Stimulated activated naive B cell treated with anti-CD40 and anti-IgM and Interleukin-4, amounts not matched to agents 10 μg/mL and 1 μg/mL and 100 μg/mL, for 72 hours (primary cell): ENCODE data around the gene ZFP62.
A peak's percentile ranks its signal among the peaks of the same experiment; 100 is the strongest.

Experiments
- ATAC-seq, 2 donors: fragments of 150-1000 bp; cut with Tn5 transposase; replicated peaks; 2 replicates each; pipeline ENCODE4 v1.10.0; 2021; ENCODE audit warnings: moderate library complexity in 1 of 2
- DNase-seq: peaks from one replicate; pipeline ENCODE4 v3.0.0; 2021
- H3K27ac Mint-ChIP-seq: one replicate; pipeline ENCODE4 v1.8.0; 2022; ENCODE audit warnings: mild to moderate bottlenecking, mixed read lengths
- H3K27me3 Mint-ChIP-seq, 2 donors: one replicate each; pipeline ENCODE4 v1.8.0; 2022; ENCODE audit warnings: mixed read lengths in 2 of 2
- H3K36me3 Mint-ChIP-seq, 2 donors: one replicate each; pipeline ENCODE4 v1.8.0; 2022; ENCODE audit warnings: mixed read lengths in 2 of 2, mild to moderate bottlenecking in 1 of 2
- H3K4me1 Mint-ChIP-seq, 2 donors: one replicate each; pipeline ENCODE4 v1.8.0; 2022; ENCODE audit warnings: mixed read lengths in 2 of 2, mild to moderate bottlenecking in 1 of 2
- H3K4me3 Mint-ChIP-seq, 2 donors: one replicate each; pipeline ENCODE4 v1.8.0; 2022; ENCODE audit warnings: mild to moderate bottlenecking in 2 of 2, mixed read lengths in 2 of 2, moderate library complexity in 1 of 2
- H3K9me3 Mint-ChIP-seq, 2 donors: one replicate each; pipeline ENCODE4 v1.8.0; 2022; ENCODE audit warnings: mixed read lengths in 2 of 2, mild to moderate bottlenecking in 1 of 2

ZFP62 gene

DNA sequence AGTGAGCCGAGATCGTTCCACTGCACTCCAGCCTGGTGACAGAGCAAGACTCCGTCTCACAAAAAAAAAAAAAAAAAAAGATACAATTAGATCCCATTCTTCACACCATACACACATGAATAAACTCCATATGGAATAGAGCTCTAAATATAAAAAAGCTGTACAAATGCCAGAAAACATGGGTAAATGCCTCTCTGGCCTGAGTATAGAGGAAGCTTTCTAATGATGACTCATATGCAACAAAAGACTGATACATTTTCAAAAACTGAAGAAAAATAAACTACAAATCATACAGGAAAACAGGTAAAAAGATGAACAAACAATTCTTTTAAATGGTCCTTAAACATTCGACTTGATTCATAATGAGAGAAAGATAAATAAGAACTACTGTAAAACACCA is 8.6 kb downstream of the ZFP62 start:
- Mint-ChIP-seq H3K27ac (no peak overlapping the region), H3K4me1 (peaks cover 20 to 50% of the 10 kb centered on the region in 2 donors), H3K36me3 (peaks cover 75 to 82% of the 10 kb centered on the region in 2 donors), H3K4me3 (no peak overlapping the region), H3K27me3 (no peaks in the 10 kb centered on the region), H3K9me3 (peaks cover 7 to 9% of the 10 kb centered on the region in 2 donors)
- ATAC-seq (no peak), DNase-seq (no peak)

- ATAC-seq = no peak
- Mint-ChIP-seq H3K27ac (no peak overlapping the region), H3K36me3 (peaks cover 76 to 87% of the 10 kb centered on the region in 2 donors), H3K4me3 (no peak overlapping the region), H3K9me3 (peaks cover 7 to 9% of the 10 kb centered on the region in 2 donors), H3K4me1 (peaks cover 15 to 38% of the 10 kb centered on the region in 2 donors), H3K27me3 (no peaks in the 10 kb centered on the region)
- DNase-seq = no peak
Measured at GRCh38 chr5:180850434-180851078, 10.5 kb downstream of the ZFP62 start.

GRCh38 chr5:180849827-180850226 is 11.2 kb downstream of the ZFP62 start:
- ATAC-seq (no peak), DNase-seq (no peak)
- Mint-ChIP-seq H3K9me3 (peaks cover 7 to 9% of the 10 kb centered on the region in 2 donors), H3K4me1 (peaks cover 12 to 33% of the 10 kb centered on the region in 2 donors), H3K27ac (no peak overlapping the region), H3K27me3 (no peaks in the 10 kb centered on the region), H3K4me3 (no peak overlapping the region), H3K36me3 (peaks cover 73 to 84% of the 10 kb centered on the region in 2 donors)

DNA sequence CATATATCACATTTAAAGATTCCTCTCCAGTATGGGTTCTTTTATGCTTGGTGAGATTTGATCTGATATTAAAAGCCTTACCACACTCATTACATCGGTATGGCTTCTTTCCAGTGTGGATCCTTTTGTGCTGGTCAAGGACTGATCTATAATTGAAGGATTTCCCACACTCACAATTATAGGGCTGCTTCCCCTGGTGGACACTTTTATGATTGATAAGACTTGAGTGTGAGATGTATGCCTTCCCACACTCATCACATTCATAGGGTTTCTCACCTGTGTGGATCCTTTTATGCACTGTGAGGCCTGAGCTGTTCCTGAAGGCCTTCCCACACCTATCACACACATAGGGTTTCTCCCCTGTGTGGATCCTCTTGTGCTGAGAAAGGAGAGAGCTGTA is 12.2 kb downstream of the ZFP62 start:
- peaks cover 7 to 9% of the 10 kb centered on the region in 2 donors for H3K9me3 Mint-ChIP-seq
- no peaks in the 10 kb centered on the region for H3K27me3 Mint-ChIP-seq
- H3K4me3 Mint-ChIP-seq = no peak overlapping the region
- H3K4me1 Mint-ChIP-seq = peaks cover 9 to 24% of the 10 kb centered on the region in 2 donors
- DNase-seq = no peak
- ATAC-seq = no peak
- H3K27ac Mint-ChIP-seq = no peak overlapping the region
- H3K36me3 Mint-ChIP-seq = peaks cover 69 to 75% of the 10 kb centered on the region in 2 donors

DNA sequence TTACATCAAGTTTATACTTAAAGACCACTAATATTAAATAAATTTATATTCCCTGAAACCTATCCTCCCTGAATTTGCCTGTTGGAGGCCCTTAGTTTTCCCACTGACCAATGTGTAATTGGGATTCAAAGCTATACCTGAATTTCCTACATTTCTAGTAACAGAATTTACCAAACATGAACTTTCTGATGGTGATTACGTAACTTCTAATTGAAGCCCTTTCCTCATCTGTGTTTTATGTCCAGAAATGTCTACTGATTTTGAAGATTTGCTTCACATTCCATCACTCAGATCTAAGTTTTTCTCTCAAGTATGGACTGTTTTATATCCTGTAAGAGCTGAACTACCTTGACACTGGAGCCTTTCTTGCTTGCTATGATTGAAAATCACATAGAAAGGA is 12.8 kb downstream of the ZFP62 start:
- H3K4me3 Mint-ChIP-seq = no peak overlapping the region

DNA sequence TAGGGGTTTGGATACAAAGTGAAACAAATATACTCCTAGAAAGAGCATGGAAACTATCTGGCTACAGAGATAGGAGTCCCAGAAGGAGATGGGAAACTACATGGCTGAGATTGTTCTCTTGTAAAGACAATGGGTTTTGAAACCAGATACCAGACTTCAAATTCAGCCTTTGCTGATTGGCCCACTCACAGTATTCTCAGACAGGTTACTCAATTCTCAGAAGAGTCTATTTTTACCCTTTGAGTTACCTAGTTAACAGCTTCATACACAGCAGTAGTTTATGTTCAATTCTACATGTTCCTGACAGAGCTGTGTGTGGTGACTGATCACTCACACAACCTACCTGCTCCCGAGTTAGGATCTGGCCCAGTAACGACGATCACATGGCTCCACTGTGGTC is 14.1 kb downstream of the ZFP62 start:
- peaks cover 62 to 70% of the 10 kb centered on the region in 2 donors for H3K36me3 Mint-ChIP-seq
- peaks cover 9 to 11% of the 10 kb centered on the region in 2 donors for H3K9me3 Mint-ChIP-seq
- peaks cover 3 to 15% of the 10 kb centered on the region in 2 donors for H3K4me1 Mint-ChIP-seq
- no peak overlapping the region for H3K27ac Mint-ChIP-seq
- H3K27me3 Mint-ChIP-seq = no peaks in the 10 kb centered on the region
- no peak overlapping the region for H3K4me3 Mint-ChIP-seq
- DNase-seq (no peak), ATAC-seq (no peak)

More for the DNA sequence above, 12.8 kb downstream of the ZFP62 start:
- H3K9me3 Mint-ChIP-seq = peaks cover 7 to 9% of the 10 kb centered on the region in 2 donors
- DNase-seq (no peak), ATAC-seq (no peak)
- H3K27me3 Mint-ChIP-seq = no peaks in the 10 kb centered on the region
- H3K27ac Mint-ChIP-seq = no peak overlapping the region
- H3K36me3 Mint-ChIP-seq = peaks cover 65 to 72% of the 10 kb centered on the region in 2 donors
- H3K4me1 Mint-ChIP-seq = peaks cover 7 to 18% of the 10 kb centered on the region in 2 donors

DNA sequence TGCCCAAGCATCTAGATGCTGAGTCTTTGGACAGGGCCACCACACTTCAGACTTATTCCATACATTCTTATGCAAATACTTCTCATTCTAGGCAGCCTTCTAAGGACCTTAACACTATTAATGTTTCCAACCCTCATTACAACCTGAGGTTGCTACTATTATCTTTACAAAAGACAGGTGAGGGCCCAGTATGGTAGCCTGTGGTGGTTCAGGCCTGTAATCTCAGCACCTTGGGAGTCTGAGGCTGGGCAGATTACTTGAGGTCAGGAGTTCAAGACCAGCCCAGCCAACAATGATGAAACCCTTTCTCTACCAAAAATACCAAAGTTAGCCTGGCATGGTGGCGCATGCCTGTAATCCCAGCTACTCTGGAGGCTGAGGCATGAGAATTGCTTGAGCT is 16.2 kb downstream of the ZFP62 start:
- H3K9me3 Mint-ChIP-seq = peaks cover 4 to 7% of the 10 kb centered on the region in 2 donors
- no peak overlapping the region for H3K27ac Mint-ChIP-seq

GRCh38 chr5:180844432-180844831 is 16.6 kb downstream of the ZFP62 start:
- Mint-ChIP-seq H3K27ac (no peak overlapping the region), H3K36me3 (peaks cover 50 to 65% of the 10 kb centered on the region in 2 donors), H3K27me3 (no peaks in the 10 kb centered on the region), H3K4me3 (no peak overlapping the region), H3K4me1 (peaks cover 3 to 19% of the 10 kb centered on the region in 2 donors), H3K9me3 (peaks cover 4 to 7% of the 10 kb centered on the region in 2 donors)
- DNase-seq = no peak
- ATAC-seq = no peak

More for the DNA sequence above, 16.2 kb downstream of the ZFP62 start:
- ATAC-seq (no peak), DNase-seq (no peak)
- Mint-ChIP-seq H3K27me3 (no peaks in the 10 kb centered on the region), H3K4me1 (peaks cover 3 to 19% of the 10 kb centered on the region in 2 donors), H3K4me3 (no peak overlapping the region), H3K36me3 (peaks cover 52 to 65% of the 10 kb centered on the region in 2 donors)

DNA sequence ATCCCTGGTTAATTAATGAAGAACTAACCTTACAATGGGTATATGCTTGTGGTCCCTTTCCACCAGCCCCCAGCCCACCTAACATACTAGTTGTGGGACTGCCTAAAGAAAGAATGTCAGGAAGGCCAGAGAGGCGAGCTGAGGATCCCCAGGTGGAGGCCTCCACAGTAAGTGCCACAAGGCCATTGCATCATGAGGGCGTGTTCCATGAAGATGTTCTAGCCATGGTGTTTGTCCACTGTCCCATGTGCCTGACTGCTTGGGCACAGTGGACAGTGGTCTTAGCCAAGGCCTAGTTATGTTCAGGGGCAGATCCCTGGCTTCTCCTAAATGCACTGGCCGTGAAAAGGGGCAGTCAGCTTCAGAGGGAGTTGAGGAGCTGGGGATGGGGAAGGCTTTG is 21.1 kb downstream of the ZFP62 start:
- Mint-ChIP-seq H3K9me3 (peaks cover 4 to 10% of the 10 kb centered on the region in 2 donors), H3K27me3 (no peaks in the 10 kb centered on the region), H3K4me3 (no peak overlapping the region), H3K4me1 (peaks cover 5 to 21% of the 10 kb centered on the region in 2 donors), H3K36me3 (peaks cover 30 to 58% of the 10 kb centered on the region in 2 donors), H3K27ac (no peak overlapping the region)
- ATAC-seq (no peak), DNase-seq (no peak)

DNA sequence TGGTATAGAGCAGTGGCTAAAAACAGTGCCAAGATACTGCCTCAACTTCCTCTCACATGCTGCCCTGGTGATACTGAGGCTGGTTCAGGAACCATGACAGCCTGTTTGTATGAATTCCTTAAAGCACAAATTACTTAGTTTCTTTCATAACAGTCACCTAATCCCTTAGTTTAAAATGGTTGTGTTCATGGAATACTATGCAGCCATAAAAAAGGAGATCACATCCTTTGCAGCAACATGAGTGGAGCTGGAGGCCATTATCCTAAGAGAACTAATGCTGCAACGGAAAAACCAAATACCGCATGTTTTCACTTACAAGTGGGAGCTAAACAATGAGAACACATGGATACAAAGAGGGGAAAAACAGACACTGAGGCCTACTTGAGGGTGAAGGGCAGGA is 21.8 kb downstream of the ZFP62 start:
- Mint-ChIP-seq H3K4me1 (peaks cover 7 to 28% of the 10 kb centered on the region in 2 donors), H3K4me3 (no peak overlapping the region), H3K27ac (no peak overlapping the region), H3K36me3 (peaks cover 37 to 65% of the 10 kb centered on the region in 2 donors), H3K9me3 (peaks cover 4 to 10% of the 10 kb centered on the region in 2 donors), H3K27me3 (no peaks in the 10 kb centered on the region)
- ATAC-seq = no peak
- no peak for DNase-seq

GRCh38 chr5:180837478-180837877 is 23.6 kb downstream of the ZFP62 start:
- Mint-ChIP-seq H3K27ac (peak overlapping the region; percentile 37), H3K4me1 (peaks cover 19 to 46% of the 10 kb centered on the region in 2 donors), H3K36me3 (peaks cover 53 to 80% of the 10 kb centered on the region in 2 donors), H3K27me3 (no peaks in the 10 kb centered on the region), H3K4me3 (no peak overlapping the region), H3K9me3 (peaks cover 4 to 10% of the 10 kb centered on the region in 2 donors)
- DNase-seq (no peak), ATAC-seq (no peak)

- H3K27me3 Mint-ChIP-seq = no peaks in the 10 kb centered on the region
- H3K9me3 Mint-ChIP-seq = peaks cover 7% of the 10 kb centered on the region in 2 donors
- peak; percentile 20 to 26 for ATAC-seq
- H3K4me3 Mint-ChIP-seq = peak overlapping the region; percentile 93 to 99
- peaks cover 39 to 72% of the 10 kb centered on the region in 2 donors for H3K4me1 Mint-ChIP-seq
- no peak for DNase-seq
- peak overlapping the region; percentile 98 for H3K27ac Mint-ChIP-seq
- H3K36me3 Mint-ChIP-seq = peaks cover 65 to 87% of the 10 kb centered on the region in 2 donors
Measured at GRCh38 chr5:180832638-180833068, 28.4 kb downstream of the ZFP62 start.

DNA sequence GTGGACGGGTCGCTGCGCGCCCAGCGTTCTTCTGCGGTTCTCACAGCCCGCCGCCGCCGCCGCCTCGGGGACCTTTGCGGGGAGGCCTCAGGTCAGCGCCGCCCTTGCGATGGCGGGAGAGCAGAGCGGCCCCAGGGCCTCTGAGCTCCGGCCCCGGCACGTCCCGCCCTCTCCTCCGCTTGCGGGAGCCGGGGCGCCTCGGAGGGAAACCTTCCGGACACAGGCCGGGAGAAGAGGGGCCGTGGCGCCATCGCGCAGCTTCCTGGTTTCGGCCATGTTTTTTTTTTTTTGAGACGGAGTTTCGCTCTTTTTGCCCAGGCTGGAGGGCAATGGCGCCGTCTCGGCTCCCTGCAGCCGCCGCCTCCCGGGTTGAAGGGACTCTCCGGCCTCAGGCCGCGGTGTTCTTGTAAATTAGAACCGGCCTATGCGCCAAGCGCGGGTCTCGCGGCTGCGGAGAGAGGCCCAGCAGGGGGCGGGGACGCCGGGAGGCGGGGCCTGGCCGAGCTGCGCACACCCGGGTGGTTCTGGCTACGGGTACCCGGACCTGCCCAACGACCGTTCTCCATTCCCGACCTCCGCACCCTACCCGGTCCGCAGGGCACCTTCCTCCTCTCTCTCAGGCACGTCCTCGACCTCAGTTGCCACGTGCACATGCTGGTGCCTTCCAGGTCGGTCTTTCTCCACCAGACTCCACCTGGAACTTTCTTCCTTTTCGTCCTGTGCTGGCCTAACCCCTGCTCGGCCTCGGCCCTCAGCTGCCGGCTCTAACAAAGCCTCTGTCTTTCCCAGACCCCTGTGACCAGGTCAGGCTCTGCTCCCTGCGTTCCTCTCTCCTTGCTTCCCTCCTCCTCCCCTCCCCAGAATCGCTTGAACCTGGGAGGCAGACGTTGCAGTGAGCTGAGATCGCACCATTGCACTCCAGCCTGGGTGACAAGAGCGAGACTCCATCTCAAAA is 29.7 kb downstream of the ZFP62 start:
- Mint-ChIP-seq H3K4me1 (peaks cover 43 to 73% of the 10 kb centered on the region in 2 donors), H3K36me3 (peaks cover 64 to 80% of the 10 kb centered on the region in 2 donors), H3K9me3 (peaks cover 7% of the 10 kb centered on the region in 2 donors), H3K4me3 (peak overlapping the region; percentile 93 to 99), H3K27me3 (no peaks in the 10 kb centered on the region), H3K27ac (peak overlapping the region; percentile 98)
- DNase-seq (peak; percentile 86), ATAC-seq (peak; percentile 71 to 73)
